Gastrocnemius medialis (tissue), 4 donors: ENCODE results near the gene TIGD7. TPM values are rescaled to one million over a fixed set of nuclear protein-coding genes. Genes with fewer than 3 reads are reported as not detected.

Experiments
- ATAC-seq, 2 donors: fragments of 150-250 bp; one replicate each; pipeline ENCODE4 v1.9.1; 2016
- DNase-seq, 2 donors: peaks; one replicate each; pipeline ENCODE4 v3.0.0-alpha.2; 2019
- H3K27ac ChIP-seq, 4 donors: fragments of 200-600 bp; sonication (generic); 1 replicate in 1 of 4; 2 replicates in 3 of 4; pipeline ENCODE4 v1.5.1; 2016 to 2018; ENCODE audit warnings: mild to moderate bottlenecking in 2 of 4, moderate library complexity in 1 of 4
- H3K27me3 ChIP-seq, 3 donors: fragments of 200-600 bp; sonication (generic) in 2 of 3; 1 replicate in 1 of 3; 2 replicates in 2 of 3; pipeline versions ENCODE4 v1.5.1 to v1.6.0; 2016 to 2019; ENCODE audit warnings: mild to moderate bottlenecking in 1 of 3, moderate library complexity in 1 of 3
- H3K36me3 ChIP-seq, 2 donors: fragments of 200-600 bp; sonication (generic) in 1 of 2; one replicate each; pipeline ENCODE4 v1.5.1; 2017 to 2018
- H3K4me1 ChIP-seq, 2 donors: fragments of 200-600 bp; sonication (generic) in 1 of 2; one replicate each; pipeline ENCODE4 v1.5.1; 2016 to 2017; ENCODE audit warnings: mild to moderate bottlenecking in 2 of 2
- H3K4me3 ChIP-seq, 4 donors: fragments of 200-600 bp; sonication (generic) in 3 of 4; 1 replicate in 1 of 4; 2 replicates in 3 of 4; pipeline ENCODE4 v1.5.1; 2016 to 2019; ENCODE audit warnings: mild to moderate bottlenecking in 2 of 4
- H3K9me3 ChIP-seq, 3 donors: fragments of 200-600 bp; sonication (generic) in 2 of 3; 1 replicate in 1 of 3; 2 replicates in 2 of 3; pipeline ENCODE4 v1.5.1; 2016 to 2019
- POLR2A ChIP-seq, 2 donors: fragments of 450-650 bp; IDR thresholded peaks; one replicate each; pipeline ENCODE4 v1.6.1; 2017; ENCODE audit warnings: antibody characterized with exemption in 2 of 2, mild to moderate bottlenecking in 2 of 2, moderate library complexity in 2 of 2
- in situ Hi-C, 4 donors: fragments of 200-750 bp; cut with MboI; loops; one replicate each; pipeline versions ENCODE4 v1.15.0 to v1.8.0; 2017; ENCODE audit warnings: low sequenced_read_pairs in 4 of 4
- intact Hi-C: fragments of 100-400 bp; cut with DNase I; formaldehyde crosslinking; loops from one replicate; pipeline ENCODE4 v1.15.1; 2023; ENCODE audit warnings: low total_unique reads
- total RNA-seq, 4 donors: library from RNA; depleted of rRNA; stranded (reverse); fragments of >200 nt; gene quantifications; one replicate each; pipeline versions ENCODE4 v1.1.0 to v1.2.3, GENCODE V29; 2016
- TF ChIP-seq, protein P1 (sequence below), 5 experiments: fragments of 450-650 bp in 3 of 5; fragments of 200-600 bp in 2 of 5; sonication (generic) in 2 of 5; IDR thresholded peaks in 4 of 5; conservative IDR thresholded peaks in 1 of 5; 1 replicate in 4 of 5; 2 replicates in 1 of 5; pipeline ENCODE4 v1.5.1; 2016 to 2019; ENCODE audit warnings: antibody characterized with exemption in 5 of 5, mild to moderate bottlenecking in 3 of 5, moderate library complexity in 3 of 5

The TIGD7 gene
- total RNA-seq, 4 donors from 2014 or later: 2.5 to 8.1 (median 4.4) TPM

DNA sequence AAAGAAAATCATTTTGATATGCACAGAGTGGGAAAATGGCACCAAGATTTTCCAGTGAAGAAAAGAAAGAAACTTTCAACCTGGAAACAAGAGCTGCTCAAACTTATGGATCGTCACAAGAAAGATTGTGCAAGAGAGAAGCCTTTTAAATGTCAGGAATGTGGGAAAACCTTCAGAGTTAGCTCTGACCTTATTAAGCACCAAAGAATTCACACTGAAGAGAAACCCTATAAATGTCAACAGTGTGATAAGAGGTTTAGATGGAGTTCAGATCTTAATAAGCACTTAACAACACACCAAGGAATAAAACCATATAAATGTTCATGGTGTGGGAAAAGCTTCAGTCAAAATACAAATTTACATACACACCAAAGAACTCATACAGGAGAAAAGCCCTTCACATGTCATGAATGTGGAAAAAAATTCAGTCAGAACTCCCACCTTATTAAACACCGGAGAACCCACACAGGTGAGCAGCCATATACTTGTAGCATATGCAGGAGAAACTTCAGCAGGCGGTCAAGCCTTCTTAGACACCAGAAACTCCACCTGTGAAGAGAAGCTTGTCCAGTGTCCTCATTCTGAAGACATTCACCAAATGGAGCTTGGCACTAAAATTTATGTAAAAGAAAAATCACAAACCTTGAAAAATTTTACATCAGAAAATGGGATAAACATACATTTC lies 12.2 kb upstream of the TIGD7 start:
- Histone ChIP-seq H3K4me1 (no peaks in the 10 kb centered on the region), H3K36me3 (peaks cover 39 to 73% of the 10 kb centered on the region in 2 donors), H3K27me3 (peaks cover 0 to 7% (median 0%) of the 10 kb centered on the region in 3 donors), H3K9me3 (peaks cover 30 to 78% (median 61%) of the 10 kb centered on the region in 3 donors), H3K4me3 (peak overlapping the region in 1 of 4 donors; percentile 3), H3K27ac (no peak overlapping the region)
- in situ Hi-C loops (no loop called here), intact Hi-C loops (no loop called here)
- DNase-seq: no peak
- TF ChIP-seq POLR2A (IDR thresholded peaks at IDR 0.05): no peak
- TF ChIP-seq, protein P1, sequence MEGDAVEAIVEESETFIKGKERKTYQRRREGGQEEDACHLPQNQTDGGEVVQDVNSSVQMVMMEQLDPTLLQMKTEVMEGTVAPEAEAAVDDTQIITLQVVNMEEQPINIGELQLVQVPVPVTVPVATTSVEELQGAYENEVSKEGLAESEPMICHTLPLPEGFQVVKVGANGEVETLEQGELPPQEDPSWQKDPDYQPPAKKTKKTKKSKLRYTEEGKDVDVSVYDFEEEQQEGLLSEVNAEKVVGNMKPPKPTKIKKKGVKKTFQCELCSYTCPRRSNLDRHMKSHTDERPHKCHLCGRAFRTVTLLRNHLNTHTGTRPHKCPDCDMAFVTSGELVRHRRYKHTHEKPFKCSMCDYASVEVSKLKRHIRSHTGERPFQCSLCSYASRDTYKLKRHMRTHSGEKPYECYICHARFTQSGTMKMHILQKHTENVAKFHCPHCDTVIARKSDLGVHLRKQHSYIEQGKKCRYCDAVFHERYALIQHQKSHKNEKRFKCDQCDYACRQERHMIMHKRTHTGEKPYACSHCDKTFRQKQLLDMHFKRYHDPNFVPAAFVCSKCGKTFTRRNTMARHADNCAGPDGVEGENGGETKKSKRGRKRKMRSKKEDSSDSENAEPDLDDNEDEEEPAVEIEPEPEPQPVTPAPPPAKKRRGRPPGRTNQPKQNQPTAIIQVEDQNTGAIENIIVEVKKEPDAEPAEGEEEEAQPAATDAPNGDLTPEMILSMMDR (IDR thresholded peaks at IDR 0.05 in 4 of 5, conservative IDR thresholded peaks at IDR 0.05 in 1 of 5): no peak
- no peak for ATAC-seq

DNA sequence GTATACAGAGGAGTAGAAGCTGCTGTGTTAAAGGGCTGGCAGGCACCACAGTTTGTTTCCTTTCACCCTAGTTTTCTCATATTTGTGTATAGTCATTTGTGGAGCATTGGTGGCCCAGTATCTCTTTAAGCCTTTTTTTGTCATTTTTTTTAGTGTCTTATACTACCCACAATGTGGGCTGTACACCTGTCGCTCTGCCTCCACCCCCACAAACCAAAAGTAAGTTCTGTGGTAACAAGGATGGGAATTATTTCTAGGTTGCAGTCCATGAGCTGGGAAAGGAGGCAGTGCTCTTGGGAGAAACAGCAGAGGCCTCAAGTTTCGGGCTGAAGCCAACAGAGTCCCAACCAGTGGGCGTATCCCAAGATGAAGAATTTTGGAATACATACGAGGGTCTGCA lies 6.3 kb upstream of the TIGD7 start:
- in situ Hi-C loops: no loop called here
- peaks cover under 1 to 3% of the 10 kb centered on the region in 2 donors for H3K4me1 ChIP-seq
- H3K9me3 ChIP-seq: peaks cover 11 to 53% (median 16%) of the 10 kb centered on the region in 3 donors
- DNase-seq: no peak
- no peaks in the 10 kb centered on the region for H3K27me3 ChIP-seq
- no peak for TF ChIP-seq POLR2A (IDR thresholded peaks at IDR 0.05)
- TF ChIP-seq, protein P1 (IDR thresholded peaks at IDR 0.05 in 4 of 5, conservative IDR thresholded peaks at IDR 0.05 in 1 of 5): no peak
- no peak overlapping the region for H3K27ac ChIP-seq
- intact Hi-C loops: no loop called here
- ATAC-seq: no peak
- H3K4me3 ChIP-seq: no peak overlapping the region
- H3K36me3 ChIP-seq: peaks cover 24 to 89% of the 10 kb centered on the region in 2 donors

DNA sequence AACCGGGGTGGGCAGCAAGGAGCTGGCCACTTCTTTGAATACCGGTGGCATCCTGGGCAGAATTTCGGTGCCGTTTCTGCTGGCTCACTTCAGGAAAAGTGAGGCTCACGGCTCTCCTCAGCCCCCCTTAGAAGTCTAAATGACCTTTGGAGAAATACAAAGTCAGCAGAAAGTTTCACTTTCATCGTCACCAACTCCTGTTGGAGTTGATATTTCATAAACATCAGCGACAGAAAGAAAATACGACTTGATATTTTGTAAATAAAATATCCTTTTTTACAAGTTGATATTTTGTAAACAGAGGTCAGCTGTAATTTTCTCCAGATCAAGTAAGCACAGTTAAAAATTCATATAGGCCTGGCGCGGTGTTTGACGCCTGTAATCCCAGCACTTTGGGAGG lies 848 bp upstream of the TIGD7 start:
- DNase-seq (no peak), ATAC-seq (no peak)
- TF ChIP-seq, protein P1 (IDR thresholded peaks at IDR 0.05 in 4 of 5, conservative IDR thresholded peaks at IDR 0.05 in 1 of 5): no peak
- TF ChIP-seq POLR2A (IDR thresholded peaks at IDR 0.05): no peak
- Histone ChIP-seq H3K36me3 (peaks cover 6 to 47% of the 10 kb centered on the region in 2 donors), H3K27ac (peak overlapping the region; percentile 89 to 94 (median 92)), H3K27me3 (no peaks in the 10 kb centered on the region), H3K4me1 (peaks cover 13 to 16% of the 10 kb centered on the region in 2 donors), H3K9me3 (peaks cover 0 to 29% (median 2%) of the 10 kb centered on the region in 3 donors), H3K4me3 (peak overlapping the region; percentile 75 to 83 (median 76))
- in situ Hi-C loops: no loop called here
- intact Hi-C loops: no loop called here

DNA sequence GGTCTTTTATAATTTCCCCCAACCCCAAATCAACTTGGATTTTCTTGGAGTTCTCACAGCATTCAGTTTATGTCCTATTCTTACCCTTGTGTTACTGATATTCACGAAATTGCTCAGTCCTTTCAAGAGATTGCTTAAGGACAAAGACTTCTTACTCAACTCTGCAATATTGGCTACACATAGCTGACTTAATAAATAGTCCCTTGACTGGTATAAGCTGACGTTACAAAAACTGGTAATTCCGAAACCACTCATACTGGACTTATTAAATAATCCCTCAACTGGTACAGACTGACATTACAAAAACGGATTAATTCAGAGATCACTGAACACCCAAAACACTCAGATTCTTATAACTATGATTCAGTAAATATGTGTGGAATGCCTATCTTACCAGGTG lies 860 bp downstream of the TIGD7 start:
- peak overlapping the region; percentile 75 to 83 (median 76) for H3K4me3 ChIP-seq
- no peak for DNase-seq
- TF ChIP-seq, protein P1 (IDR thresholded peaks at IDR 0.05 in 4 of 5, conservative IDR thresholded peaks at IDR 0.05 in 1 of 5): no peak
- no peak for TF ChIP-seq POLR2A (IDR thresholded peaks at IDR 0.05)
- no peaks in the 10 kb centered on the region for H3K27me3 ChIP-seq
- peaks cover 13 to 16% of the 10 kb centered on the region in 2 donors for H3K4me1 ChIP-seq
- intact Hi-C loops (no loop called here), in situ Hi-C loops (no loop called here)
- H3K36me3 ChIP-seq: peaks cover 6 to 51% of the 10 kb centered on the region in 2 donors
- peaks cover 3 to 17% (median 3%) of the 10 kb centered on the region in 3 donors for H3K9me3 ChIP-seq
- H3K27ac ChIP-seq: peak overlapping the region; percentile 89 to 94 (median 92)
- ATAC-seq: no peak
